ENCODE measurements around the gene METTL6. TPM values are rescaled to one million over a fixed set of nuclear protein-coding genes. Genes with fewer than 3 reads are reported as not detected.
A peak's percentile ranks its signal among the peaks of the same experiment; 100 is the strongest.

The METTL6 gene
- total RNA-seq, 1 experiment from 2014 or later = 25.6 TPM

GRCh38 chr3:15405448-15406050, 21.8 kb downstream of the METTL6 start:
- H3K9me3 ChIP-seq (ENCODE audit: control insufficient read depth, low read depth, low read length) = no peaks in the 10 kb centered on the region
- H3K18ac ChIP-seq (ENCODE audit: insufficient read length, low read depth, low read length) = no peak overlapping the region
- H3K4me1 ChIP-seq (ENCODE audit: insufficient read depth, low read length) = no peaks in the 10 kb centered on the region
- Mint-ChIP-seq H3K36me3 (ENCODE audit: insufficient read depth in 1 of 3, low read depth in 3 of 3) (peaks cover 2 to 10% (median 4%) of the 10 kb centered on the region in 3 experiments; a peak in 5 of 7 replicates), H3K9me3 (no peaks in the 10 kb centered on the region), H3K27me3 (ENCODE audit: low read depth) (no peaks in the 10 kb centered on the region), H3K27ac (no peak overlapping the region), H3K4me3 (no peak overlapping the region), H3K4me1 (no peaks in the 10 kb centered on the region)
- DNase-seq = no peak
- H3T11ph ChIP-seq (ENCODE audit: low read length) = no peak overlapping the region
- no peak overlapping the region for H2BK120ac ChIP-seq (ENCODE audit: low read depth, low read length, poor library complexity, severe bottlenecking)
- no peak overlapping the region for H2AK5ac ChIP-seq (ENCODE audit: insufficient read length, low read length)
- H3K27ac ChIP-seq (ENCODE audit: insufficient read length, low read depth, low read length) = no peak overlapping the region
- H4K5ac ChIP-seq (ENCODE audit: insufficient read length, low read depth, low read length) = no peak overlapping the region
- no peak overlapping the region for H2BK12ac ChIP-seq (ENCODE audit: insufficient read length, low read depth, low read length)
- H2BK20ac ChIP-seq (ENCODE audit: low read depth, low read length, poor library complexity, severe bottlenecking) = no peak overlapping the region
- H2AFZ ChIP-seq (ENCODE audit: low read length) = no peak overlapping the region
- H2BK5ac ChIP-seq (ENCODE audit: insufficient read length, low read length) = no peak overlapping the region
- no peak overlapping the region for H2BK15ac ChIP-seq (ENCODE audit: low read depth, low read length)
- no peak overlapping the region for H4K8ac ChIP-seq (replicated peaks; ENCODE audit: insufficient read length, low read depth, low read length)
- H3K27me3 ChIP-seq (ENCODE audit: insufficient read depth, low read length) = no peaks in the 10 kb centered on the region
- H3K4ac ChIP-seq (ENCODE audit: low read depth, low read length) = no peak overlapping the region
- H3K79me2 ChIP-seq (ENCODE audit: insufficient read depth, low read length) = no peaks in the 10 kb centered on the region
- peak; percentile 80 for TF ChIP-seq CTCF (conservative IDR thresholded peaks at IDR 0.05)
- H3K14ac ChIP-seq (ENCODE audit: insufficient read depth, low read length) = no peak overlapping the region
- H3K56ac ChIP-seq (ENCODE audit: insufficient read length, low read depth, low read length) = no peak overlapping the region
- H4K91ac ChIP-seq (ENCODE audit: insufficient read length, low read depth, low read length) = no peak overlapping the region
- H3K23me2 ChIP-seq (ENCODE audit: insufficient read length, low read depth, low read length, poor library complexity, severe bottlenecking) = no peaks in the 10 kb centered on the region
- WGBS (ENCODE audit: extremely low coverage, insufficient read length, low lambda C conversion rate) = no CpG with 5 or more reads among the region's 3 CpGs
- H3K23ac ChIP-seq (ENCODE audit: insufficient read length, low read depth, low read length) = no peak overlapping the region
- no peak overlapping the region for H3K9ac ChIP-seq (ENCODE audit: extremely low read depth, insufficient read length, low read length)
- no peaks in the 10 kb centered on the region for H3K79me1 ChIP-seq (ENCODE audit: insufficient read depth, low read depth, low read length, poor library complexity, severe bottlenecking)
- H3K4me2 ChIP-seq (ENCODE audit: insufficient read depth, insufficient read length, low read length) = no peak overlapping the region
- H4K20me1 ChIP-seq (ENCODE audit: control insufficient read depth, insufficient read depth, insufficient read length) = no peaks in the 10 kb centered on the region
